Right atrium auricular region (tissue), 2 donors: Measurements from ENCODE around the gene GRM5. TPM values are rescaled to one million over a fixed set of nuclear protein-coding genes. Genes with fewer than 3 reads are reported as not detected.

Experiments
- DNase-seq: peaks from one replicate; pipeline ENCODE4 v3.0.0-alpha.2; 2019; ENCODE audit warnings: low spot score
- H3K27ac ChIP-seq, 2 donors: fragments of 200-600 bp; sonication (generic); 1 replicate in 1 of 2; 2 replicates in 1 of 2; pipeline ENCODE4 v1.5.1; 2016 to 2019
- H3K27me3 ChIP-seq, 2 donors: fragments of 200-600 bp; sonication (generic); one replicate each; pipeline versions ENCODE4 v1.5.1 to v1.6.0; 2017 to 2019
- H3K36me3 ChIP-seq: fragments of 200-600 bp; sonication (generic); one replicate; pipeline ENCODE4 v1.5.1; 2016
- H3K4me1 ChIP-seq, 2 donors: fragments of 200-600 bp; sonication (generic); one replicate each; pipeline versions ENCODE4 v1.5.1 to v1.6.0; 2017 to 2019
- H3K4me3 ChIP-seq, 2 donors: fragments of 200-600 bp; sonication (generic); 1 replicate in 1 of 2; 2 replicates in 1 of 2; pipeline ENCODE4 v1.5.1; 2017 to 2019; ENCODE audit warnings: mild to moderate bottlenecking in 1 of 2, moderate library complexity in 1 of 2
- H3K9me3 ChIP-seq, 2 donors: fragments of 200-600 bp; sonication (generic); one replicate each; pipeline ENCODE4 v1.5.1; 2019
- CTCF ChIP-seq, 2 donors: fragments of 200-600 bp; sonication (generic); IDR thresholded peaks; one replicate each; pipeline ENCODE4 v1.5.1; 2019; ENCODE audit warnings: antibody characterized with exemption in 2 of 2
- total RNA-seq, 2 donors: library from RNA; depleted of rRNA; stranded (reverse); fragments of >200 nt; gene quantifications; one replicate each; pipeline ENCODE4 v1.1.0, GENCODE V29; 2016

Gene GRM5
- total RNA-seq, 2 donors from 2014 or later: not detected

- Histone ChIP-seq H3K27me3 (no peaks in the 10 kb centered on the region), H3K27ac (no peak overlapping the region), H3K4me3 (no peak overlapping the region), H3K4me1 (no peaks in the 10 kb centered on the region), H3K9me3 (no peaks in the 10 kb centered on the region), H3K36me3 (no peaks in the 10 kb centered on the region)
- peak; percentile 49 to 64 for TF ChIP-seq CTCF (IDR thresholded peaks at IDR 0.05)
- no peak for DNase-seq
Measured at GRCh38 chr11:88484873-88485621, 580.7 kb downstream of the GRM5 start.

GRCh38 chr11:88482871-88483301 is 582.9 kb downstream of the GRM5 start:
- Histone ChIP-seq H3K9me3 (no peaks in the 10 kb centered on the region), H3K4me3 (no peak overlapping the region), H3K27ac (no peak overlapping the region), H3K36me3 (no peaks in the 10 kb centered on the region), H3K27me3 (no peaks in the 10 kb centered on the region), H3K4me1 (no peaks in the 10 kb centered on the region)
- no peak for DNase-seq
- TF ChIP-seq CTCF (IDR thresholded peaks at IDR 0.05): no peak

- TF ChIP-seq CTCF (IDR thresholded peaks at IDR 0.05): no peak
- Histone ChIP-seq H3K36me3 (no peaks in the 10 kb centered on the region), H3K27me3 (no peaks in the 10 kb centered on the region), H3K4me1 (no peaks in the 10 kb centered on the region), H3K27ac (no peak overlapping the region), H3K4me3 (no peak overlapping the region), H3K9me3 (no peaks in the 10 kb centered on the region)
- DNase-seq: no peak
Measured at GRCh38 chr11:88480223-88480622, 585.6 kb downstream of the GRM5 start.

GRCh38 chr11:88478136-88478815 is 587.5 kb downstream of the GRM5 start:
- Histone ChIP-seq H3K27ac (no peak overlapping the region), H3K27me3 (no peaks in the 10 kb centered on the region), H3K4me1 (no peaks in the 10 kb centered on the region), H3K36me3 (no peaks in the 10 kb centered on the region), H3K4me3 (no peak overlapping the region), H3K9me3 (no peaks in the 10 kb centered on the region)
- no peak for TF ChIP-seq CTCF (IDR thresholded peaks at IDR 0.05)
- DNase-seq: no peak

- Histone ChIP-seq H3K9me3 (no peaks in the 10 kb centered on the region), H3K36me3 (no peaks in the 10 kb centered on the region), H3K27ac (no peak overlapping the region), H3K27me3 (no peaks in the 10 kb centered on the region), H3K4me3 (no peak overlapping the region), H3K4me1 (no peaks in the 10 kb centered on the region)
- no peak for DNase-seq
- no peak for TF ChIP-seq CTCF (IDR thresholded peaks at IDR 0.05)
Measured at GRCh38 chr11:88475991-88476418, 589.8 kb downstream of the GRM5 start.
